Stimulated activated CD8-positive, alpha-beta memory T cell treated with anti-CD3 and anti-CD28 coated beads, Interleukin-15, amount 100 ng/mL, for 48 hours (primary cell): ENCODE results near the gene INPP5J.
"Not testable (repeated sequence)": the region's sequence is repeated elsewhere in the genome, so short reads cannot be mapped to it uniquely, and the experiment has no call there.

ENCODE experiments used
- DNase-seq, 2 donors: peaks; one replicate each; pipeline ENCODE4 v3.0.0-alpha.2; 2020; ENCODE audit warnings: low read depth in 2 of 2

INPP5J gene

GRCh38 chr22:31088233-31088986, 34.4 kb upstream of the INPP5J start:
- DNase-seq, result no peak

GRCh38 chr22:31089160-31090100, 33.3 kb upstream of the INPP5J start:
- no peak for DNase-seq

GRCh38 chr22:31090217-31091085, 32.3 kb upstream of the INPP5J start:
- no peak for DNase-seq

- DNase-seq, result no peak
These were observed 31.4 kb upstream of the INPP5J start for GRCh38 chr22:31091106-31091975.

GRCh38 chr22:31092161-31092560, 30.6 kb upstream of the INPP5J start:
- DNase-seq, result no peak

- DNase-seq, result no peak
These were observed 29.5 kb upstream of the INPP5J start for GRCh38 chr22:31093086-31093850.

GRCh38 chr22:31094021-31094551, 28.7 kb upstream of the INPP5J start:
- no peak for DNase-seq

- no peak for DNase-seq
These were observed 28.0 kb upstream of the INPP5J start for GRCh38 chr22:31094741-31095140.

GRCh38 chr22:31095637-31096249, 27.0 kb upstream of the INPP5J start:
- DNase-seq, result no peak

- no peak for DNase-seq
These were observed 26.0 kb upstream of the INPP5J start for GRCh38 chr22:31096657-31097279.

- DNase-seq, result not testable (repeated sequence)
These were observed 25.2 kb upstream of the INPP5J start for GRCh38 chr22:31097539-31097938.

GRCh38 chr22:31097941-31098631, 24.7 kb upstream of the INPP5J start:
- no peak for DNase-seq

- no peak for DNase-seq
These were observed 24.1 kb upstream of the INPP5J start for GRCh38 chr22:31098632-31099110.

- DNase-seq, result no peak
These were observed 23.4 kb upstream of the INPP5J start for GRCh38 chr22:31099386-31099785.

GRCh38 chr22:31099841-31100761, 22.7 kb upstream of the INPP5J start:
- DNase-seq, result no peak

GRCh38 chr22:31100762-31101525, 21.8 kb upstream of the INPP5J start:
- no peak for DNase-seq
